CD4-positive, alpha-beta T cell treated with Interleukin-6 at 100 ng/mL for 8 hours (primary cell): ENCODE data around the gene MYBPC3.
A peak's percentile ranks its signal among the peaks of the same experiment; 100 is the strongest.

Experiments
- DNase-seq: peaks from one replicate; pipeline ENCODE4 v3.0.0-alpha.2; 2020; ENCODE audit warnings: mixed read lengths, low spot score

Gene MYBPC3

GRCh38 chr11:47352556-47352955 lies at the start of gene MYBPC3:
MYBPC3 (minus strand) TSS chr11:47352702; CDS start chr11:47352647, 55 bp downstream.
- DNase-seq: no peak

GRCh38 chr11:47400768-47401279 lies 48.3 kb upstream of the MYBPC3 start:
- no peak for DNase-seq

DNA sequence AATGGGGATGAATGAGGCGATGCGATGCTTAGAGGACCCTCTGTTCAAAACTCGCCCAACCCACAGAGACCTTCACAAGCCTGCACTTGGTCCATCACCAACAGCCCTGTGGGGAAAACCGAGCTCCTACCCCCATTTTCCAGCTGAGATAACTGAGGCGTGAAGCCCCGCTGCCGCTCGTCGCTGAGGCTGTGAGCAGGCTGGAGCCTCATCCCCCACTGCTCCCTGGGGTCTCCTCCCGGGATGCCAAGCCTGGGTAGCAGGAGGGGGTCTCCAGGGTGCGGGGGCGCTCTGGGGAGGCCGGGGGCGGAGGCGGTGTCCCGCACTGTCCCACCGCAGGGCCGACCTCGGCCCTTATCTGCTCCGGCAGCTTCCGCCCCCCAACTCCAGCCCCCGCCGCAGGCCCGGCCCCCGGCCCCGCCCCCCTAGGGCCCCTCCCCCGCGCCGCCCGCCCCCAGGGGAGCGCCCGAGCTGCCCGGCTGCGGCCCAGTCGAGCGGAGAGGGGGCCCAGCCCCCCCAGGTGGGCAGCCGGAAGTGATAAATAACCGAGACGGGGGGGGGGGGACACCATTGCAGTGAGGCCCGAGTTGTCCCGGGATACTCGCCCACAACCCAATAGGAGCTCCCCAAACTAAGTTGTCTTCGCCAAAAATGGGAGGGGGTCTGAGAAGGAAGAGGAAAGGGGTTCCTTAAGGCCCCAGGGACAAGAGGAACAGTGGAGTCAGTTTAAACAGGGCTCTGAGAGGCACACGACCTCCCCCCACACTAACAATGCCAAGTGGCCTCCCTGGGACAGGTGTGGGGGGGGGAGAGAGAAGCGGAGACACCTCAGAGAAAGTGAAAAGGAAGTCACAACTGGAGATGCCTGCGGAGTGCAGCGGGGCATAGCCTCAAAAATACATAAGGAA lies 47.6 kb upstream of the MYBPC3 start:
- DNase-seq: peak; percentile 44

GRCh38 chr11:47398551-47398950 lies 46.0 kb upstream of the MYBPC3 start:
- no peak for DNase-seq

DNA sequence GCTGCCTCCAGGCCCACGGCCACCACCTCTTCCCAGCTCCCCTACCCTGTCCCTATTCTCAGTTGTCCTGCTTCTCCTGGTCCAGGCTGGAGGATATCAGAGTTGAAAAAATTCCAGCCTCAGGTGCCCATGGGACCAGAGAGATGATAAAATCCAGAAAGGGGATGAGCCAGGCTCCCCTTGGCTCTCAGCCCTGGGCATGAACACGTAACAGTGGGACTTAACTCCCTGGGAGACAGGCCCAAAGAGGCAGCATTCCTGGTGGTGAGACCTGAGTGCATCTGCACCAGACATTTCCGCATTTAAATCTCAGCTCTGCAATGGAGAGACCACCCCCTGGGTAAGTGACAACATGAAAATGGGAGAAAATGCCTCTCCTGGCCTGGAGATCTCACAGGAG lies 45.5 kb upstream of the MYBPC3 start:
- DNase-seq: no peak

DNA sequence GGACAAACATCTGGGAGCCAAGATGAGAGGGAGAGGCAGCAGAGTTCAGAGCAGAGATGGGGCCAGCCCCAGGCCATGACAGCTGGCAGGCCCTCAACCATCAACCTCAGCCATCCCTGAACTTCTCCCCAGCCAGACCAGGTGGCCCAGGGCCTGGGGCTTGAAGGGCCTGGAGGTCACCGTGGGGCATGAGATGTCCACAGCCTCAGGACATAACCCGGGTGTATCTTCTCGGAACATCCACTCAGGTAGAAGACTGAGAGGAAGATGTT lies 43.5 kb upstream of the MYBPC3 start:
- no peak for DNase-seq

- no peak for DNase-seq
Measured at GRCh38 chr11:47395223-47396048, 42.9 kb upstream of the MYBPC3 start.

GRCh38 chr11:47394322-47395222 lies 42.1 kb upstream of the MYBPC3 start:
- DNase-seq: peak; percentile 77

DNA sequence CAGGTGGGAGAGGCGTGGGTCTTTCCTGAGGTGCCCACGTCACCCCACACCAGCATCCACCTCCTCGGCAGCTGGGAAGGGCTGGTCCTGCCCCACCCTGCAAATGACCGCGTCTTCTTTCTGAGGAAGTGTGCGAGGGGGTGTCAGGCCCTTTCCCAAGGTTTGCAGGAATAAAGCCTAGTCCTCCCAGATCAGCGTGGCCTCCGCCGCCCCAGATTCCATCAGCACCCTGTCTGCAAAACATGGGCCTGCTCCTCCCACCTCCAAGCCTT lies 41.5 kb upstream of the MYBPC3 start:
- DNase-seq: no peak

- DNase-seq: no peak
Measured at GRCh38 chr11:47393163-47394049, 40.9 kb upstream of the MYBPC3 start.

DNA sequence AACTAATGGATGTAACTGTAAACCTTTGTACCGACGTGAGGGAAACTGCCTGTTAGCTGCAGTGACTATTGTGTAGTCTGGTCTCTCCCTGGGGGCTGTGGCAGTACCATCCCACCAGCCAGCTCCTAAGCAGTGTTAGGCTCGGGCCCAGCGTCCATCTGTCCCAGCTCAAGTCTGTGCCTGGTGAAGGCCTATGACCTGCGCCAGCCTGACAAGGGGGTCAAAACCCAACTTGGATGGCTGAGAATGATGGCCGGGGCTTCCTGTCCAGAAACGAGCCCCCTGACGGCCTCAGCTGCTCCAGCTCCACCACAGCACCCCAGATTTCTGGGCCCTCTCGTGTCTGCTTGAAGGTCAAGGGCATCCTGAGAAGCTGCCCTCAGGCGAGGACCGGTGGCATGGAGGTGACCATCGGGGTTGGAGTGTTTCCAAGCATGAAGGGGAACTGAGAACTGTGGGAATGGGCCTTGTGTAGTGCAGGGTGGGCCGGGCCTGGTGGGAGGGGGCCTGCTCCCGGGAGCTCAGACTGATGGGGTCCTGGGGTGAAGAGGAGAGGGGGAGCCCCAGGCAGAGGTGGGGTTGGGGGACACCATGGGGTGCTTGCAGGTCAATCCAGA lies 40.2 kb upstream of the MYBPC3 start:
- DNase-seq: no peak

GRCh38 chr11:47391711-47392432 lies 39.4 kb upstream of the MYBPC3 start:
- DNase-seq: no peak

DNA sequence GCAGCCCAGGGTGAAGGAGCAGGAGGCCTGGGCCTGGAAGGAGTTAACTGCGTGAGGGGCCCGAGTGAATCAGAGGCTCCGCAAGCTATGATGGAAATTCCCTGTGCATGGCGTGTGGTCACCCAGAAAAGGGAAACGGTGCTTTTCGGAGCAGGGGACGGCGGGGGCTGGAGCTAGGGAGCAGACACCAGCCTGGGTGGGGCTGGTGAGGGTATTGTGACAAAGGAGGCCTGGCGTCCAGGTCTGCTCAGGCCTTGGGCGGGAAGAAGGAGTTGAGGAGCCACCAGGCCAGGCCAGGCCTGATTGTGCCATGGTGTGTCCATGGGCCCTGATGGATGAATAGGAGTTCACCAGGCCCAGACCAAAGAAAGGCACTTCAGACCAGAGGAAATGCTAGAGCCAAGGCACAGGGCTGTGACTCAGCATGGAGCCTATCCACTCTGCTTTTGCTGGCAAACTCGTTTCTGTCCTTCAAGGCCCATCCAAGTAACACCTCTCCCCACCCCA lies 38.6 kb upstream of the MYBPC3 start:
- DNase-seq: no peak

DNA sequence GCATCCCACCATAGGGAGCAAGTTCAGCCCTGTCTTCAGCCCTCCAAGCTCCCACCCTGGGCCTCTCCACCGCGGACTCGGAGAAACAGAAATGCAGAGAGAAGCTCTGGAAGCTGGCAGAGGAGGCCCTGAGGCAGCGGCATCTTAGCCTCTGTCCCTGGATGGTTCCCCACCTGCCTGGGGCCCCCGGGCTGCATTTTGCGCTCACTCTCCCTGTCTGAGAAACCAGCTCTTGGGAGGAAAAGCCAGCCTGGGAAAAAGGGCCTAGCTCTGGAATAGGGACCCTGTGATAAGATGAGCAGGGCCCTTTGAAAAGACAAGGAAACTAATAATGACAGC lies 37.9 kb upstream of the MYBPC3 start:
- DNase-seq: no peak

DNA sequence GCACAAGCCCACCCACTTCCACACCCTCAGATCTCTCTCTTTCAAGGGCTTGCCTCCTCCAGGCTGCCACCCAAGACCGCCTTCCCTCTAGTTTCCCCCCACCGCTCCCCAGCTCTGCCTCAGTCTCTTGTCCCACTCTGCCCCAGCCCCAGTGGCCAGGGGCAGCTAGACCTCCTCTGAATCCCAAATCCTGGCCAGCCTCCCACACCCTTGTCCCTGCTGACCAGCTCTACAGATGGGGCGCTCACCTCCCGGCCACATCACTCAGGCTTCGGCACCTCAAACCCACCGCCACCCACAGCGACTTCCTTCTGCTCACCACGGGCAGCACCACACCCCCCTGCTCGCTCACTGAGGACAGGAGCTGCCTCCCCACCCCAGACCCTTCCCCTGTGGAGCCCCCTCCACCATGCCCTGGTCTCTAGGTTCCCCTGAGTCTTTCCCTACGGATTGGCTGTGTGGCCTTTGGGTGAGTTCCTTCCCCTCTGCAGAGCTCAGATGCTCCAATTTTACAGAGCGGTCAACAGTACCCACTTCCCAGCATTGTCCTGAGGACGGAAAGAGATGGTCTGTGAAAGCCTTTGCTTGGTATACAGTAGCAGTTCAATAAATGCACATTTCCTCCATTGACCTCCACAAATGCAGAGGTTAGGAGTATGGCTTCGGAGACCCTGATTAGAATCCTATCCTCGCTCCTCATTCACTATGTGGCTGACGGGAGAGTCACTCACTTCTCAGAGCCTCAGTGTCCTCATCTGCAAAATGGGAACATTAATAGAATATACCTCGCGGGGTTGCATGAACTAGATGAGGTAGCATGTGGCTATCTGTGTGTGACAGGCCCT lies 37.3 kb upstream of the MYBPC3 start:
- DNase-seq: no peak

GRCh38 chr11:47388697-47389576 lies 36.4 kb upstream of the MYBPC3 start:
- no peak for DNase-seq

- no peak for DNase-seq
Measured at GRCh38 chr11:47387944-47388696, 35.6 kb upstream of the MYBPC3 start.
